ENCODE measurements around the gene NSD1.

GRCh38 chr5:177306674-177307543, 173.3 kb downstream of the NSD1 start:
- TF ChIP-seq POLR2A (IDR thresholded peaks at IDR 0.05): no peak
- TF ChIP-seq CTCF (IDR thresholded peaks at IDR 0.05): no peak
